HG03342 (cell line): Measurements from ENCODE around the gene TEAD4.

Experiments used
- ATAC-seq: cut with Tn5 transposase; IDR thresholded peaks from one replicate; pipeline ENCODE4 v1.9.1; 2021; ENCODE audit warnings: mild to moderate bottlenecking, moderate library complexity; ENCODE audit not compliant: unreplicated experiment

The TEAD4 gene

DNA sequence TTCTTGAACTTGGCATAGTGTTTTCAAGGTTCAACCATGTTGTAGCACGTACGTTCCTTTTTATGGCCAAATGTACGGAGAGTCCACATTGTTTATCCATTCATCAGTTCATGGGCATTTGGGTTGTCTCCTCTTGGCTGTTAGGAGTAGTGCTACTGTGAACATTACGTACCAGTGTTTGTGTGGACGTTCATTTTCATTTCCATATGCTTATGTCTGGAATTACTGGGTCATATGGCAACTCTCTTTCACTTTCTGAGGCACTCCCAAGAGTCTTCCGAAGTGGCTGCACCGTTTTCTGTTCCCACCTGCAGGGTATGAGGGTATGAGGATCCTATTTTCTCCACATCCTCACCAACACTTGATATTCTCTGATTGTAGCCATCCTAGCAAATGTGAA lies 68.9 kb downstream of the TEAD4 start:
- ATAC-seq, result no peak

DNA sequence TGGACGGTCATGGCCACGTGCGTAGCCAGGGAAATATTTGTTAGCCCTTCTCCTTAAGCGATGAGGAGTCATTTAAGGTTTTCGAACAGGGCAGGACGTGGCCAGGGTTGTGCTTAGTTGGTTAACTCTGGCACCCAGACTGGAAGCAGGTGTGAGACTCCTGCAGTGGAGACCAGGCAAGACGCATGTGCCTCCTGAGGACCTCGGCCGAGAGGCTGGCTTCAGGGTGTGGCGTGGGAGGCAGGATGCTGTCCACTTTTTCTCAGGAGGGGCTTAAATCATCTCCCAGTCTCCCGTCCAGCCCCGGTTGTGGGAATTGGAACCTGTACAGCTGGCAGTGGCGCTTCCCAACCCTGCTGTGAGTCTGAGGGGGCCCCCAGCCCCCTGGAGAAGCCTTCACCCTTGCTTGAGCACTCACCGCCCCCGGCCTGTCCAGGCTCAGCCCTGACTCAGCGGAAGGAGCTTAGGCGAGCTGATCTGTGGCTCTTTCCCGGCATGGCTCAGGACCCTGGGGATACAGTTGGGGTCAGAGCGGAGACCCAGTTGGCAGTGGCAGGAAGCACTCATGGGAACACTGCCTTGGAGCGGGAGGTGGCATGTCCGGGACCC lies 71.7 kb downstream of the TEAD4 start:
- no peak for ATAC-seq

DNA sequence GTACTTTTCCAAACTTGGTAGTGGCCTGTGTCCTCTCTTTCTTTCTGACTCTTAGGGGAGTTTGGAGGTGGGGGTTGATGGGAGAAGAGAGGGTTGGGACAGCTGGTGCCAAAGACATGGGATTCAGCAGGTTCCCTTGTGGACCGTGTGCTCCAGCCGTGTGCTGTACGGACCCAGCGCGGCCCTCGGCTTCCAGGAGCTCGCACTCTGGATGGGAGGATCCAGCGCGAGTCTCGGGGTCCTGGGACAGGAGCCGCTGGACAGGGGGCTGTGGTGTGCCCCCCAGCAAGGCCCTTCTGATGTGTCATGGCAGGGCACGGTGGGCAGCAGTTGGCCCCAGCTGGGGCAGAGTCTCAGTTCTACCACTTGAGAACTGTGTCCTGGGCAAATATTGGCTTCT lies 73.0 kb downstream of the TEAD4 start:
- ATAC-seq, result no peak

DNA sequence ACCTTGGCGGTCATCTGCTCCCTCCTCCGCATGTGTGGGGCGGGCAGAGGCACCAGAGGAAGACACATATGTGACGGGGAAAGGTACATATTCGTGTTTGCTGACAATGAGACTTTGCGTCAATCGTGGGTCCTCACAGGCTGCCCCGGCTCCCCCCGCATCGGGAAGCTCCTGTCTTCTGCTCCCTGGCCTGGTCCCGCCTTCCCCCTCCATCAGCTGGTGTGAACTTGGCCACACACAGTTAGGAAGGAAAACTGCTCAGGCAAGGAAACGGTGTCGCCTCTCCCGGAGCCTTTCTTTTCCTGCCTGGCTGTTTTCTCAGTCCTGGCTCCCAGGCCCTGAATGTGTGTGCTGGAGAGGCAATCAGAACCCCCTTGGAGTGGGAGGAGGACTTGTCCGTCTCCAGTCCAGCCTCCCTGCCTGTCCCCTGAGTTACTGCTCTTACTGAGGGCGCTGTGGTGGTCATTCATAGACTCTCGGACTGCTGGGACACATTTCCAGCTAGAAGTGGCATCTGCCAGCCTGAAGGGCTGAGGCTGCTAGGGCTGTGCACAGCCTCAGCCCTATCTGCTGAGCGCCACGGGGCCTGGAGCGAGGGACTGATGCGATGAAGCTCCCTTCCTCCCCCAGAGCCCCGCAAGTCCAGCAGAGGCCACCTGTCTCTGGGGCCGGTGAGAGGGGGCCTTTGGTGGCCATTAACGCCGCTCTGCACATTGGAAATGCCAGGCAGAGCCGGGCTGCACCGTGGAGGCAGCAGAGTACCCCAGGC lies 73.8 kb downstream of the TEAD4 start:
- no peak for ATAC-seq

DNA sequence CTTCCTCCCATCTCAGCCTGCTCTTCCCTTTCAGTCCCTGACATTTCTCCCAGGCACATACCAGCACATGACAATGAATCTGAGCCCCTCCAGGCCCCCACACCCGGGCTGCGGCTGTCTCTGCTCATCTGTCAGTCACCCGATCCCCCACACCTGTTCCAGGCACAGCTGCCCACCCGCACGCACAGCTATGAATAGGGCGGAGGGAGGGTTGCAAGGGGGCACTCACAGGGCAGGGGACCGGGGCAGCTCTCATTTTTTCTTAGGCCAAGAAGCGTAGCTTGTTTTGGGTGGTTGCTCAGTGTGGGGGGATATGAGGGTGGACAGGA lies 74.3 kb downstream of the TEAD4 start:
- ATAC-seq, result no peak

DNA sequence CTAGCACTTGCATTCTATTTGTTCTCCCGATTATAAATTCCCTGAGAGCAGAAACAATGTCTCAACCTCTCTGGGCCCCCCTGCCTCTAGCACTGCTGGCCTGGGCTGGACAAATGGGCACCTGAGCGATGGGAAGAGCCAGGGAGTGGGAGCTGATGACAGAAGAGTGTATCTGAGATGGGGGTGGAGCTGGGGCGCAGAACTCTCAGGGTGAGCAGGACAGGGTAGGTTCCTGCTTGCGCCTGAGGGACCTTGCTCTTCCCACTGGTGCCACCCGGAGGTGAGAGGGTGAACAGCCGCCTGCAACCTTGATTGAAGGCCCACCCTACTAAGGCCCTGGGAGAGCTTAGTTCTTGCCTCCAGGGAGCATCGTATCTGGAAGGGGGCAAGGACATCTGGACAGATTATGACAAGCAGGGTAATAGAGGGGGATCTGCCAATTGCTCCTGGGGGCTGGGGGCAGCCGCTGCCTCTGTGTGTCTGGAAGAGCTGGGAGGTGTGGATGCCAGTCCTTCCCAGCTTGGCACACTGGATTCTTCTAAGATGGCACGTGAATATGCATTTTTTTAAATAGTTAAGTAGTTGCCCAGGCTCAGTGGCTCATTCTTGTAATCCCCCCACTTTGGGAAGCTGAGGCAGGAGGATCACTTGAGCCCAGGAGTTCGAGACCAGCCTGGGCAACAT lies 75.0 kb downstream of the TEAD4 start:
- peak; percentile 67 for ATAC-seq

DNA sequence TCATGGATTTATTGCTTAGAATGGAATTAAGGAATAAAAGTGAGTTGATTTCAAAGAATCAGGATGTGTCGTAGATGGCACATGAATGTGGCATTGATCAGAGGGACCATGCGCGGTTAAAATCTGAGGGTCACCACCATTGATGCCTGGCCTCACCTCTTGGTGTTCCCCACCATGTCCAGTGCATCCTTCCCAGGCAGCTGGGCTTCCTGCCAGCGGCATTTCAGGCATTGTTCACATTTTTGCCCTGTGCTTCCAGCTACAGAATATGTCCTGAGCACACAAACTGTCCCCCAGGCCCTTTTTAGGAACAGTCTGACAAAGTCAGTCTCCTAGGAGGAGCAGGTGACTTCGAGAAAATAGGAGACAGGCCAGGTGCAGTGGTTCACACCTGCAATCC lies 76.0 kb downstream of the TEAD4 start:
- no peak for ATAC-seq

DNA sequence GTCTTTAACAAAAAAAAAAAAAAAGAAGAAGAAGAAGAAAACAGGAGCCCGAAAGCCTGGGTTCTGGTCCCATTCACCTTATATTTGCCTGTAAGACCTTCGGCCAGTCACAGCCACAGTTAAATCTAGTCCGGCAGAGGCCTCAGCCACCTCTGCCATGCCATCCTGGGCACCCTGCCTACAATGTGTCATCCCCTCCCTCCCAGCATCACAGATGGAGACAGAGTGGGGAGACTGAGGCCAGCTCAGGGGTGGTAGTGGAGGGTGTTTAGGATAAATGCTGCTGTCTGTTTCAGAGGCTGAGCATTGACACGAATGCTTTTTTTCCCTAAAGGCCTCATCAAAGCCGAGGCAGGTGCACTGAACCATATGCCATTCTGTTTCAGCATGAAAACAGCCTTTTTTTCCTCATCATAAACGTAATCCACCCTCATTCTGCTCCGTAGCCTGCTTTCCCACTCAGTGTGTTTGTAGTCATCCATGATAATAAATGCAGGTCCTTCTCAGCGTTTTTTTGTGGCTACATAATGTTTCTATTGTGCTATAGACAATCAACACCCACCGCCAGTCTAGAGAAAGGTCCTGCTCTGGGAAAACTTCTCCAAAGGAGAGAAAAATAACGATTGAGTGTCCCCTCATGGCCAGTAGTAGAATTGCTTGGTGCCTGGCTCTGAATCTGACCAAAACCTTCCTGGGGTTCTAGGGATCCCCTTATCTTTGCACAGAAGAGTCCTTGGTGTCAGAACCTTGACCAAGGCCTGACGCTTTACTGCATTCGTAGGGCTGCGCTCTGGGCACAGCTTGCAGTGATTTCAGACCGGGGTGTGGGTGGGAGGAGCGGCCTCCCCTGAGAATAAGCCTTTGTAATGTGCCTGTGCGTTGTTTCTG lies 76.9 kb downstream of the TEAD4 start:
- ATAC-seq, result no peak

DNA sequence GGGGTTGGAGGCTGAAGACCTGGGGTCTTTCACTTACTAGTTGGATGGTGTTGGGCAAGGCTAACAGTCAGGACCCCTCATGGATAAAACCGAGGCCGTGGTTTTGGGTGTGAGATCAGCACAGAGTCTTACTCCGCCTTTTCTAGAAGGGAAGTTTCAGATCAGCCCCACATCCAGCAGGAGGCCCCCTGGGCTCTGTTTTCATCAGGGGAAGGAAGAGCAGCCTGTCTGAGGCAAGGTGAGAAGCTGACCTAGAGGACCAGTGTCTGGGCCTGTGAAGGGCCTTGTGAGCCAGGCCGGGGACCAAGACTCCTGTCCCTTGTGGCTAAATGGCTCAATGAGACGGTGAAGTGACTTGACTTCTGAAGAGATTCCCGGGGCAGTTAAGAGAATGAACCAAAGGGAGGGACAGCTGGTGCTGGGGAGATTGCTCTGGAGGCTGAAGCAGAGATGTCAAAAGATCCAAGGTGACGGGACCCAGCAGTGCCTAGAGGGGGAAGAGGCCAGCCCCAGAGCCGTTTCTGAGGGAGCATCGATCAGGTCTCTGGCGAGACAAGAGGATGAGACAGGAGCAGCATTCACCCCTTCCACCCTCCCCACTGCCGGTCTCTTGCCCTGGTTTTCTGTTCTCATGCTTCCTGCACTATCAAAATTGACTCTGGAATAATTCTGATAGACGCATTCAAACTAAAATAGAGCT lies 77.9 kb downstream of the TEAD4 start:
- no peak for ATAC-seq

DNA sequence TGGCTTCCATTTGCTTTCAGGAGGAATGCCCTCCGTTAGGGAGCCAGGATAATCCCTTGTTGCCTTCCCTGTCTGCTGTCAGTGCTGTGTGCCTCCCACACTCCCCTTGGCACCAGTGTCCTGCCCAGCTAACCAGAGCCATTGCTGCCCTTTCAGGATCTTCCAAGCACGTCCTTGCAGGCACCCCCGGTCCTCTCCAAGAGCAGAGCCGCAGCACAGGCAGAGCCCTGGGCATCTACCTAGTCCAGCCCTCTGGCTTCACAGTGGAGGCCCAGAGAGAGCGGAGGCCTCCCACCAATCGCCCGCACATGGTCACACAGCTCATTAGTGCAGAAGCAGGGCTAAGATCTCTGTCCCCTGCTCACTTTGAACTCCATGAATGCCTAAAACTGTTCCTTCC lies 79.0 kb downstream of the TEAD4 start:
- no peak for ATAC-seq

DNA sequence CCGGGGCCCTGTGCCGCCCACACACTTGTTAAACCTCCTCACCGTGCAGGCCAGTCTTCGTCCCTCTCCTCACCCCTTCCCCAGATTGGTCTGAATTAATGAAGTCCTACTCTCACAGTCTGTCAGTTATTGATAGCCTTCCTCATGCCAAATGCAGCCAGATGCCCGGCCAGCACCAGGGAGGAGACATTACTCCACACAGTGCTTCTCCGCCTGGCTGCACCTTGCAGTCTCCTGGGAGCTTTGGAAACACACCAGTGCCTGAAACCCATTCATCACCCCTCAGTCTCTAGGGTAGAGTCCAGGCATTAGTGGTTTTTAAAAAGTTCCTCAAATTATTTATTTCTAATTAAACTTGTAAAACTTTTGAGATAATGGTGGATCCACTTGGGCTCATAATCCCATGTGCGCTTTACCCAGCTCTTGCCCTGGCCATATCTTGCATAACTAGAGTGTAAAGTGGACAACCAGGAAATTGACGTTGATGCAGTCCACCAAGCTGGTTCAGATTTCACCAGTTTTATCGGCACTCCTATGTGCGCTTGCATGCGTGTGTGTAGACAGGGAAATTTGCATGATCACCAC lies 79.8 kb downstream of the TEAD4 start:
- ATAC-seq, result no peak

DNA sequence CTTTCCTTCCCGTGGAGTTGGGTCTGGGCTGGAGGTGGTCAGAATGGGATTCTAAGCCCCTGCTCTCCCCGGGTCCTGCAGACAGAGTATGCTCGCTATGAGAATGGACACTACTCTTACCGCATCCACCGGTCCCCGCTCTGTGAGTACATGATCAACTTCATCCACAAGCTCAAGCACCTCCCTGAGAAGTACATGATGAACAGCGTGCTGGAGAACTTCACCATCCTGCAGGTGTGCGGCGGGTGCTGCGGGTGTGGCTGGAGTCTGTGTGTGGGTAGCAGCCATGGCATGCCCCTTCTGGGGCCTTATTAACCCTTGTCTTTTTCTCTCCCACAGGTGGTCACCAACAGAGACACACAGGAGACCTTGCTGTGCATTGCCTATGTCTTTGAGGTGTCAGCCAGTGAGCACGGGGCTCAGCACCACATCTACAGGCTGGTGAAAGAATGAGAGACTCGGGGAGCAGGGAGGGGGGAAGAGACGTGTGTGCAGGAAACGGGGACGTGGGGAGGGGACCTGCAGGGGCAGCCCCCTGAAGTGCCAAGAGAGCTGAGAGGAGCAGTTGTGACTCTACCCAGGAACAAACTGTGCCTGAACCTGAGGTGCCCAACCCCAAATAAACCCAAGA lies 80.9 kb downstream of the TEAD4 start:
- no peak for ATAC-seq

DNA sequence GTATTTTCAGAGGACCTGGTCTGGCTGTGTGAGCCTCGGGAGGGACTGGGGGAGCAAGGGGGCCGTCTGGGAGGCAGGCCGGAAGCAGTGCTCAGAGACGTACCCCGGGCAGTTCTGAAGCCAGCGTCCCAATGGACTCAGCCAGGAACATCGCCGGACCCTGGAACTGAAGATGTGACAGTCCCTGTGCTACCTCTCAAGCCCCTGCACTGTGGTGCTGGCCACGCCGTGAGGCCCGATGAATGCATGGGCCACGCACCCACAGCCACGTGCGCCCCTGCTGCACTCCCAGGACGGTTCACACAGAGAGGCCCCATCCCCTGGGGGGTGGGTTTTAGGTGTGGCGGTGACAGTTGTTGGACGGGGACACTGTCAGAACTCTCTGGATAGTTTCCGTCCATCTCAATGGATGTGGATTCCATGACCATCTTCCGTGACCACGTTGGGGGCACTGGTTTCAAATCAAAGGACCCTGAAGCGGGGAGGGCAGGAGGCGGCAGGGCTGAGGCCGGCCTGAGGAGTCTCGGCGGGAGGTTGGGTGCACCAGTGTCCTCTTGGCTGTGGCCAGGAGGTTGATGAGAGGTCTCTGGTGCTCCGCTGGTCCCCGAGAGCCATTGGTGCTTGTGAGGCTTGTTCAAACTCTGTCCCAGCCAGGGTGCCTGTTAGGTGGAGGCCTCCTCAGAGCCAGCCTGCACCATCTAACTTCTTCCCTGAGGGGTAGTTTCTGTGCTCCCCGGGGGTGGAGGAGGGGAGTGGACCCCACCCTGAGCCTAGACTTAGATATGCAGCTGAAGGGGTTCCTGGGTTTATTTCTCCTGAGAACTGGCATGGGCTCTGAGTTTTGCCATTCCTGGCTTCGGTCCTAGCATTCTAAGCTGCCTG lies 81.7 kb downstream of the TEAD4 start:
- ATAC-seq, result no peak

DNA sequence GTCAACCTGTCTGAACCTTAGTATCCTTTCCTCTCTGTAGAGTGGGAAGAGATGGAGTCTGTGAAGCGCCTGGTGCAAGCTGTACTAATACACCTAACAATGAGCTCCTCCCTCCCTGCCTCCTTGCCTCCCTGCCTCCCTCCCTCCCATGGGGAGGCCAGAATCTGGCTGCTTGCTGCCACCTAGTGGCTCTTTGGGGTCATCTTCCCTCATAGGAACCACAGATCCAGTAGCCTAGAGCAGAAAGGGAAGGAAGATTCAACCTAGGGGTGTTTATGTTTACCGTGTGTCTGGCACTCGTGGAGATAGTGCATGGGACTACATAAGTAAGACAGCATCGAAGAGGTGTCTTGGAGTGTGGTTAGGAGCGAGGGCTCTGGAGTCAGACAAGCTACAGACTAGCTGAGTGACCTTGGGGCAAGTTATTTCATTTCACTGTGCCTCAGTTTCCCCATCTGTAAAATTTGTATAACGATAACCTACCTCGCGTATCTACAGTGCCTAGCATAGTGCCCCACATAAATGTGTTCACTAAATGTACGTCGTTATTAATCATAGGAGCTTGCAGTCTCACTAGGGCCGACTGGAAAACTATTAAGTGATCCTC lies 82.5 kb downstream of the TEAD4 start:
- ATAC-seq, result no peak

DNA sequence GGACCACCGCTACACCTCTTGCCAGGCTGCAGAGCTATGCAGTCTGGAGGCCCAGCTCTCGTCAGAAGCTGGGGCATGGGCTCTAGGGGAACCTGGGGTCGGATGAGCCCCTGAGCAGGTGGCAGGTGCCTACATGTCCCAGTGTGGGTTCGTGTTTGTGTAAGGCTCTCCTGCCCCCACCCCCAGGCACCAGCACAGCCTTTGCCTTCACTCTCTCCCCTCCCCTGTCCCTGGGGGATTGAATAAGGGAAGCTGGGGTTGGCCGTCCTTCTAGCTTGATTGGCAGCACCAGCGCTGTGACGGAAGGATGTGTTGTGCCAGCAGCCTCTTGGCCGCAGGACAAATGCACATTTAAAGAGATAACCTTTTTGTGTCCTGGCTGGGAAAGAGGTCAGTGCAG lies 83.2 kb downstream of the TEAD4 start:
- ATAC-seq, result no peak

DNA sequence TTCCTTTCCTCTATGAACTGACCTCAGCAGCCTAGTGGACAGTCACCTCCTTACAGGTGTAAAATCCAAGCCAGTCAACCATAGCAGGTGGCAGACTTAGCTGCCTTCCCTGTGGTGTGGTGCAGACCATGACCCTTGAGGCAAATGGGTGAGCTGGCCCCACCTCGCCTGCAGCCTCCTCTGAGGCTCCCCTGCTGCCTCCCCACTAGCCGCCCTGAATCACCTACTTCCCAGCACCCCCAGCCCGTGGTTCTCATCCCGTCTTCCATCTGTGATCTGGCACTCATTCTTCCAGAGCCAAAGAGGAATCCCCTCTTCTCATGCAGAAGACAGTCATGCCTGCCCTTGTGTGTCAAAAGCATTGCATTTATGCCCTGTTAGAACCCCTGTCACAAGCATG lies 83.6 kb downstream of the TEAD4 start:
- no peak for ATAC-seq

DNA sequence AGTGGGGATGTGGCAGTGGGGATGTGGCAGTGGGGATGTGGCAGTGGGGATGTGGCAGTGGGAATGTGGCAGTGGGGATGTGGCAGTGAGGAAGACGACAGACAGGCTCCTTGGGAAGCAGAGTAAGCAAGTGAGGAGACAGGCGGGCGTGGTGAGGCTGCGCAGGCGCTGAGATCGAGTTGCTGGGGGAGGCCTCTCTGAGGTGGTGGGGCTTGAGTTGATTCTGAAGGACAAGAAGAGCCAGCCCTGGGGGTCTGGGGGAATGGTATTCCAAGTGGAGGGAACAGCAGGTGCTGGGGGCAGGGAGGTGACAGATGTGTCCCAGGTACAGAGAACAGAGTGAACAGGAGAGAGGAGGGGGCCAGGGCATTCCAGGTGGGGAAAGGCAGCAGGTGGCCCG lies 84.2 kb downstream of the TEAD4 start:
- ATAC-seq, result no peak

DNA sequence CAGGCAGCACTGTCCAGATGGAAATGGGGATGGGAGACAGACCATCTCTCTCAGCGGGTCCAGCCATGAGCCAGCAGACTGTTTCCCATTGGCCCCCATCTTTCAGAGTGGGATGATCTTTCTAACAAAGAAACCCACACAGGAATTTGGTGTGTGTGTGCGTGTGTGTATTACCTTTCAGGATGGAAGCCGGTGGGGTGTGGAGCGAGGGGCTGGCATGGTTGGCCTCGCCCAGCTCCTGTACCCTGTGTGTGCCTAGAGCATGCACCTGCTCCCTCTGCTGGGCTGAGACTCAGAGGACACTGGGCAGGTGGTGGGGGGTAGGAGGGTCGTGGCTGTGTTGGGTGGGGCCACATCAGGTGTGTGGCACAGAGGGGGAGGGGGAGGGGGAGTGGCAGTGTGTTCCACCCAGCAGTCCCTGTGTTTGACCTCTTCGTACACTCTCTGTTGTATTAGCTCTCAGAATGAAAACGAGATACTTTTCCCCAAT lies 85.0 kb downstream of the TEAD4 start:
- no peak for ATAC-seq
